ENCODE results near the gene RPS6KA3. TPM values are rescaled to one million over a fixed set of nuclear protein-coding genes. Genes with fewer than 3 reads are reported as not detected.

RPS6KA3 gene
- polyA plus RNA-seq (ENCODE audit: insufficient read length): 42.7 TPM

GRCh38 chrX:20266810-20267606 lies at the start of gene RPS6KA3:
RPS6KA3 (minus strand) TSS chrX:20266909; CDS start chrX:20266632, 277 bp downstream.
- DNase-seq: peak; percentile 86

DNA sequence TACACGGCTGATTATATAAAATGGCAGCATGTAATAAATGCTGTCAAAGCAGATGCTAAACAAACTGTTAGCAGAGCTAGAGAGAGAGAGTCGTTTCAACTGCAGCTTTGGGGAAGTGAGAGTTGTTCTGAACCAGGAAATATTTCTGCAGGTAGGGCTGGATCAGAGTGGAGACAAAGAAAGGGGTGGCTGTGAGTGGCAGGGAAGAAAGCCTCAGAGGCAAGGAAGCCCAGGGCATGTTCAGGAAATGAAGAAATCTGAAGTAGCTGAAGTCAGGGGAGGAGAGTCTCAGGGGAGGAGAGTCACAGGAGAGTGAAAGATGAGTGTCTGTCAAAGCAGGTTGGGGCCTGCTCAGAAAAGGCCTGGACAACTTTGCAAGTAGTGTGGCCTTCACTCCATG lies 48.4 kb upstream of the RPS6KA3 start:
- DNase-seq: no peak

DNA sequence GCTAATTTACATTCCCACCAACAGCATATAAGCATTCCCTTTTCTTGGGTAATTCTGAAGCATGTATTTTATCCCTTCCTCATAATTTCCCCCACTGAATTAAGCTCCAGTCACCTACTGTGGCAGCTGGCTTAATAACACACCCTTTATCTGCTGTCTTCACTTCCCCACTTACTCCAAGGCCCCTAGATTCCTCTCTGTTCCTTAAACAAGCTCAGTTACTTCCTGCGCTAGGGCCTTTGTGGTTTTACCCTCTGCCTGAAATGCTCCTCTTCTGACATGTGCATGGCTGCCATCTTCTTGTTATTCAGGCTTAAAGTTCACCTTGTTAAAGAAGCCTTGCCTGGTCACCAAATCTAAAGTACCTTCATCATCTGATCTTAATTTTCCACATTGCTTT lies 47.2 kb upstream of the RPS6KA3 start:
- DNase-seq: no peak

DNA sequence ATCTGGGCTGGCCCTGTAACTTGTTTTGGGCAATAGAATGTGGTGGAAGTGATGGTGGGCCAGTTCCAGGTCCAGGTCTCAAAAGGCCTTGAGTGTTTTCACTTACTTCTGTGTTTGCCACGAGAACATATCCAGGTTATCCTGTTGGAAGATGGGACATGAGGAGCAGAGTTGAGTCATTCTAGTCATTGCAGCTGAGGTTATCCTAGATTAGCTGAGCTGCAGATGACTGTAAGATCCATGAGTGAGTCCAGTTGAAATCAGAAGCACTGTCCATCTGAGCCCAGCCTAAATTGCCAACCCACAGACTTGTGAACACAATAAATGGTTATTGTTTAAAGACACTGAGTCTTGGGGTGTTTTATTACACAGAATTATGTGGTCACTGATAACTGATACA lies 45.3 kb upstream of the RPS6KA3 start:
- DNase-seq: no peak

GRCh38 chrX:20311505-20311904 lies 44.8 kb upstream of the RPS6KA3 start:
- DNase-seq: no peak

GRCh38 chrX:20309806-20310205 lies 43.1 kb upstream of the RPS6KA3 start:
- no peak for DNase-seq

DNA sequence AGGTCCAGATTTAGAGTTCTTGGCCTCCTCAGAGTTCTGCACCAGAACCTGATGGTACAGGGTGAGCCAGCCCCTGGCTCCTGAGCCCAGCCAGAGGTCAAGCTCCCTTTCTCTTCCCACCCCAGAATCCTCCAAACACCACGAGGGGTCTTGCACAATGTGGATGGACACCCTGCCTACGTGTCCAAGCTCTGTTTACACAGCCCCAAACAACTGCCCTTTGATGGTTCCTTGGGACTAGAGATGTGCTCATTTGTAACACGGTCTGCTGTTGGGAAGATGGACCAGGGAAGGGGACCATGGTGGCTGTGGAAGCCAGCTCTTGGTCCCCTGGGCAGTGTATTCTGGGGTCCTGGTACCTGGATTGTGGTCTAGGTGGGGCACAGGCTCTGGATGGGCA lies 40.0 kb upstream of the RPS6KA3 start:
- no peak for DNase-seq

GRCh38 chrX:20300822-20301221 lies 34.1 kb upstream of the RPS6KA3 start:
- no peak for DNase-seq

DNA sequence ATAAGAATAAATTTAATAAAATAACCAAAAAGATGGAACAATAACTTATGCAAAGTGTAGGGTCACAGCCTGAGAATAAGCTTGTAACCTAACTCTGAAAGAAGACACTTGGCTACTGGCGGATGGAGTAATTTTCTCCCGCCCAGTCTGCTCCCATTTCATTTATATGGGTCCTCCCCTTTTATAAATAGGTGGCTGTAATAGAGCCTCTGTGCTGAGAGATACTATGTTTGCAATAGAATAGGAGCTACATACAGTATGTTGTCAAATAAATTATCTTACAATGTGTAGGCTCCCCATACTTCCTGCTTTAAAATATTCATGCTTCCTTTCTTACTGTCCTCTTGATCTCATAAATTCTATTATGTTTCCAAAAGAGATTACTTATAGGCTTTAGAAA lies 28.2 kb upstream of the RPS6KA3 start:
- no peak for DNase-seq

- DNase-seq: no peak
Measured at GRCh38 chrX:20294284-20294683, 27.6 kb upstream of the RPS6KA3 start.

GRCh38 chrX:20285511-20285910 lies 18.8 kb upstream of the RPS6KA3 start:
- no peak for DNase-seq

DNA sequence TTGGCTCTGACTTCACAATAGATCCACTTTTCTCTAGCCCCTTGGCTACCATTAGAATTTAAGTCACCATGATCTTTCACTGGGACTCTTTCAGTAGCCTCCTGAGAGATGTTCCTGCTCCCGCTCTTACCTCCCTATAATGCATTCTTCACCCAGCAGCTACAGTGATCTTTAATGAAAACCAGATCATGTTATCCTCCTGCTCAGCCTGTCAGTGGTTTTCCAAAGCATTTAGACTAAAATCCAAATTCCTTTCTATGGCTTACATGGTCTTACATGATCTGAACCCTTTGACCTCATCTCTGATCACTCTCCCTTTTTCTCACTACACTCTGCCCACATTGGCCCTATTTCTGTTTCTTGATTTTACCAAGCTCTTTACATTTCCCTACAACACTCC lies 18.3 kb upstream of the RPS6KA3 start:
- no peak for DNase-seq

- no peak for DNase-seq
Measured at GRCh38 chrX:20284444-20284843, 17.7 kb upstream of the RPS6KA3 start.

DNA sequence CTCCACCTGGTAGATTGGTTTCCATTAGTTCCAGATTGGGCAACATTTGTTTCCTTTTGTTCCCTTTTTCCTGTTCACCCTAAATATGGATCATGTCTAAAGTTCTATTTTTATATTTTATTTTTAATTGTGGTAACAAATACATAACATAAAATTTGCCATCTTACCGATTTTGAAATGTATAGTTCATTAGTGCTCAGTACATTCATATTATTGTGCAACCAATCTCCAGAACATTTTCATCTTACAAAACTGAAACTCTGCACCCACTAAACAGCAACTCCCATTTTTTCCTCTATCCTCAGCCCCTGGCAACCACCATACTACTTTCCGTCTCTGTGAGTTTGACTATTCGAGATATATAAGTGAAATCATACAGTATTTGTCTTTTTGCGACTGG lies 14.2 kb upstream of the RPS6KA3 start:
- no peak for DNase-seq

GRCh38 chrX:20274121-20274520 lies 7.4 kb upstream of the RPS6KA3 start:
- no peak for DNase-seq

DNA sequence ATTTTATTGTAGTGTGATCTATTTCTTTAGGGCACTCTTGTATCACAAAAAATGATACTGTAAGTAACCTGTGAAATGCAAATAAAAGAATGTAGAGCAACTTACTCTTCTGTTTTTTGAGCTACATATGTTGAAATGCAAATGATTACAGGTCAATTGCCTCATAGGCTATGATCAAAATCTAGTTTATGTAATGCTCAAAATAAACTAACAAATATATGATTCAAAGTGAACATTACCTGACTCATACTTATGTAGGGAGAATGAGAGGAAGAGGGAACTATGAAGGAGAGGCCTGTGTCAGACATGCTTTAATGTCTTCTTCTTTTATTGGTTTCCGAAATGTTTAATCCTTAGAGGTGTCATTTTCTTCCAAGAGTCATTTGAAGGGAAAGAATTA lies 5.0 kb upstream of the RPS6KA3 start:
- no peak for DNase-seq

GRCh38 chrX:20271186-20271585 lies 4.5 kb upstream of the RPS6KA3 start:
- no peak for DNase-seq

DNA sequence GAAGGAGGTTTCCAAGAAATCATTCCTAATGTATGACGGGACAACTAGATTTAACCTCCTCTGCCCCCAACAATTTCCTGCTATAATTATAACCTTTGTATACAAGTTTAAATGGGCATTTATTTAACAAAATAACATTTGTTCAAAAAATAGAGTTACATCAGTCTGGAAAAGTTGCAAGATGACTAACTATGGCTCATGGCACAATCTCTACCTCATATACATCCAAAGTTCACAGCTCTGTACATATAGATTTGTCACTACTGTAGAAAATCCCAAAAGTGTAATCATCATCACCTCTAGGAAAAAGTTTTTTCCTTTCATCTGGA lies 3.8 kb upstream of the RPS6KA3 start:
- DNase-seq: no peak

DNA sequence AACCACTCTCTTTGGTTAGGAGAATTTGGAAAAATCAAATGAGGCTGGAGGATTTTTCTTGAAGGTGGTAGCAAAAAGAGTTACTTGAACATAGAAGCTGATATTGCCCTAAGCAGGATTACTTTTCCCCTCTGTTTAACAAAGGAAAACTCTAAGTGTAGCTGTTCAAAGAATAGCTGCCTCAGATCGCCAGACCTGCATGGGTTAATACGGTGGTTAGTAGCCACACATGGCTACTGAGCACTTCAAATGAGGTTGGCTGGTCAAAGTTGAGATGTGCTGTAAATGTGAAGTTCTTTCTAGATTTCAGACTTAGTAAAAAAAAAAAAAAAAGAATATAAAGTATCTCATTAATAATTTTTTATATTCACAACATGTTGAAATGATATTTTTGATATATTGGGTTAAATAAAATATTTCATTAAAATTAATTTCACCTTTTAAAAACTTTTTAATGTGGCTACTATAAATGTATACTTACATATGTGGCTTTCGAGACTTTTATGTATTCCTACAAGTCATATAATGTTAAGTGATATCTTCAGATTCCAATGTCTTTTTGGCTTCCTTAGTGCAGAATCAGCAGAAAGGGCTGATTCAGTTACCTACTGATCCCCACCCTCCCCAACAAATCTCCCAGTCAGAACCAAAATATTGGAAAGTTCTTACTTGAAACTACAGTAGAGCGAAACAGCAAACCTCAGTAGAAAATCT lies 3.3 kb upstream of the RPS6KA3 start:
- no peak for DNase-seq

DNA sequence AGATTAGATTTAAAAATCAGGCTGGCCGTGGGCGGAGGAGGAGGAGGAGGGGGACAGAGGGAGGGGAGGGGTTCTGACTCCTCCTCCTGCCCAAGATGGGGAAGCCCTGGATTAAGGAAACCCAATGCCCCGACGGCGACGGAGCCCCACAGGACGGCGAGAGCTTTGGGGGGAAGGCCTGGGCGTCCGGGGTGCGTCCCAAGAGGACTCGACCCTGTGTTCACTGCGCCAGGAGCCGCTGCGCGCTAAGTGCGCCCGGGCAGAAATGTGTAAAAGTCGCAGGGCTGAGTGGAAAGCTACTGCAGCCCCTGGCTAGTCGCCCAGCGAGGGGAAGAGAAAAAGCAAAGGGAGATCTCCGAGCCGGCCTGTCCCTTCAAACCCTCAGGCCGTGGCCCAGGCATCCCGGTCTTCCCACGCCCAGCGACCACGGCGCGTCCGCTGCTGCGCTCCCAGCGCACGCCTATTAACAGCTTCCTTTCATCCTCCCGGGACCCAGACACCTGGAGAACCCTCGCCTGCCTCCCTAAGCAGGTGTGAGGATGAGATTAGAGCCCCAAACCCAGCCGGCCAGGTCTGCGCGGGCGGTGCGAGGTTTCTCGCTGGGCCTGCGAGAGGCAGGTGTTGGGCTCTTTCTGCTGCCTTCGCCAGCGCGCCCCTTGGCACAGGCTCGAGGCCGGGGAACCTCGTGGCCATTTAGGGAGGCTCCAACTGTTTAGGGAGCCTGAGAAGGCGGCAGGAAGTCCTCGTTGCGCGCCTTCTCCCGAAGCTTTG lies 1.4 kb upstream of the RPS6KA3 start:
- peak; percentile 45 for DNase-seq

- no peak for DNase-seq
Measured at GRCh38 chrX:20267607-20267930, 860 bp upstream of the RPS6KA3 start.

- DNase-seq: peak; percentile 19
Measured at GRCh38 chrX:20265726-20266681, 705 bp downstream of the RPS6KA3 start.
